Posterior cingulate gyrus (tissue), 11 donors: ENCODE measurements around the gene TUBA4B.
"Not testable (repeated sequence)": the region's sequence is repeated elsewhere in the genome, so short reads cannot be mapped to it uniquely, and the experiment has no call there.

Source experiments
- DNase-seq, 10 donors: peaks; one replicate each; pipeline versions ENCODE4 v3.0.0 to v3.0.0-alpha.2; 2020 to 2021; ENCODE audit warnings: mixed read lengths in 3 of 10
- intact Hi-C: fragments of 100-400 bp; cut with DNase I; formaldehyde crosslinking; loops from one replicate; pipeline ENCODE4 v1.15.1; 2023

The TUBA4B gene

GRCh38 chr2:219245899-219246230 lies 7.2 kb upstream of the TUBA4B start:
- intact Hi-C loops, result loop anchor here (1.0 kb wide), 1 partner anchor 28 kb away; the partner anchor contains the start of gene ABCB6
- DNase-seq, result no peak

- intact Hi-C loops, result no loop called here
- DNase-seq, result no peak
These were observed 6.5 kb upstream of the TUBA4B start for GRCh38 chr2:219246559-219246958.

GRCh38 chr2:219247678-219248642 lies 5.1 kb upstream of the TUBA4B start:
- intact Hi-C loops, result no loop called here
- no peak for DNase-seq

- no peak for DNase-seq
- intact Hi-C loops, result no loop called here
These were observed 4.2 kb upstream of the TUBA4B start for GRCh38 chr2:219248845-219249202.

GRCh38 chr2:219249203-219249980 lies 3.7 kb upstream of the TUBA4B start:
- intact Hi-C loops, result no loop called here
- DNase-seq, result peak in 9 of 10 donors; percentile 45 to 93 (median 63)

- no peak for DNase-seq
- intact Hi-C loops, result no loop called here
These were observed 2.8 kb upstream of the TUBA4B start for GRCh38 chr2:219250049-219250781.

GRCh38 chr2:219251656-219252055 lies 1.4 kb upstream of the TUBA4B start:
- intact Hi-C loops, result no loop called here
- DNase-seq, result no peak

- peak in 1 of 10 donors; percentile 32 for DNase-seq
- intact Hi-C loops, result no loop called here
These were observed 959 bp upstream of the TUBA4B start for GRCh38 chr2:219252084-219252483.

- DNase-seq, result peak in 1 of 10 donors; percentile 74
- intact Hi-C loops, result no loop called here
These were observed 508 bp upstream of the TUBA4B start for GRCh38 chr2:219252570-219252899.

GRCh38 chr2:219253753-219254589 lies 928 bp downstream of the TUBA4B start, which contains the start of gene TUBA4A:
TSS of gene TUBA4A (minus strand) at chr2:219253918. CDS start at chr2:219253858, 60 bp downstream.
- intact Hi-C loops, result no loop called here
- DNase-seq, result peak; percentile 70 to 98 (median 88)

- DNase-seq, result no peak
- intact Hi-C loops, result no loop called here
These were observed 1.7 kb downstream of the TUBA4B start for GRCh38 chr2:219254590-219255201.

GRCh38 chr2:219258942-219259341 lies 5.9 kb downstream of the TUBA4B start:
- intact Hi-C loops, DNase-seq: not testable (repeated sequence)

- intact Hi-C loops, result no loop called here
- DNase-seq, result peak in 1 of 10 donors; percentile 9
These were observed 8.2 kb downstream of the TUBA4B start for GRCh38 chr2:219261024-219261855.

- intact Hi-C loops, result no loop called here
- peak in 2 of 10 donors; percentile 49 to 57 for DNase-seq
These were observed 13.2 kb downstream of the TUBA4B start for GRCh38 chr2:219266232-219266631.

- intact Hi-C loops, result no loop called here
- peak in 2 of 10 donors; percentile 4 to 14 for DNase-seq
These were observed 13.8 kb downstream of the TUBA4B start for GRCh38 chr2:219266886-219267285.

GRCh38 chr2:219268294-219268693 lies 15.3 kb downstream of the TUBA4B start:
- intact Hi-C loops, result no loop called here
- DNase-seq, result peak in 1 of 10 donors; percentile 0

- intact Hi-C loops, result no loop called here
- peak in 2 of 10 donors; percentile 34 to 74 for DNase-seq
These were observed 16.5 kb downstream of the TUBA4B start for GRCh38 chr2:219269362-219270054.

- DNase-seq, result peak in 2 of 10 donors; percentile 2 to 48
- intact Hi-C loops, result no loop called here
These were observed 17.0 kb downstream of the TUBA4B start for GRCh38 chr2:219270055-219270372.
